Endothelial cell of umbilical vein (primary cell): ENCODE results near the gene SLC9A9.

ENCODE experiments used
- CTCF ChIP-seq, 2 donors: IDR thresholded peaks; 1 replicate in 1 of 2; 2 replicates in 1 of 2; pipeline ENCODE4 v1.5.1; 2011; ENCODE audit warnings: low read length in 2 of 2, mild to moderate bottlenecking in 2 of 2, moderate library complexity in 2 of 2, control low read depth in 1 of 2, inconsistent platforms in 1 of 2, low read depth in 1 of 2; ENCODE audit not compliant: insufficient read depth in 1 of 2; ENCODE audit errors: extremely low read depth in 1 of 2
- POLR2A ChIP-seq: IDR thresholded peaks from 2 replicates; pipeline ENCODE4 v1.6.1; 2012; ENCODE audit warnings: low read depth, mild to moderate bottlenecking, control low read depth, low read length
- TF ChIP-seq, protein P1 (sequence below): IDR thresholded peaks from 2 replicates; pipeline ENCODE4 v1.6.1; 2011; ENCODE audit not compliant: insufficient read depth, insufficient read length

DNA sequence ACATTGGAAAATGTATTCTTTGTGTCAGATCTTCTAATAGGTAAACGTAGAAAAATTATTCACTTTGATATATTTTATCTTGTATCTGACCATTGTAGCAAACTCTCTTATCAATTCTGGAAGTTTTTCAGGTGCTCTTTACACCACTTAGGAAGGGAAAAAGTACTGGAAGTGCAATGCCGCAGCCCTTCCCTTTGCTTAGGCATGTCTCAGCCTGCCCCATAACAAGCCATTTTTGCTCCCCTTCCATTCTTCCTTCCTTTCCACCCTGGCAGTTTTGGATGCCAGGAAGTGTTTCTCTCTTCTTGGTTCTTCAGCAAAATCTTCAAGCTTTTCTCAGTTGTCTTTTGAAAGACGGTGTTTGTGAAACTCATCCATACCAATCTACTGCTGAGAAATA, 34.9 kb upstream of the SLC9A9 start:
- TF ChIP-seq POLR2A (no peak), CTCF (IDR thresholded peaks at IDR 0.05; ENCODE audit: extremely low read depth in 1 of 2, insufficient read depth in 1 of 2, low read depth in 1 of 2, low read length in 2 of 2) (no peak)
- TF ChIP-seq, protein P1, sequence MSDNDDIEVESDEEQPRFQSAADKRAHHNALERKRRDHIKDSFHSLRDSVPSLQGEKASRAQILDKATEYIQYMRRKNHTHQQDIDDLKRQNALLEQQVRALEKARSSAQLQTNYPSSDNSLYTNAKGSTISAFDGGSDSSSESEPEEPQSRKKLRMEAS: no peak
